Hepatocyte (in vitro differentiated cells): Measurements from ENCODE around the gene MIA.

ENCODE experiments used
- CTCF ChIP-seq: fragments of 200-600 bp; sonication (generic); IDR thresholded peaks from 2 replicates; pipeline ENCODE4 v1.5.1; 2016; ENCODE audit warnings: antibody characterized with exemption, mild to moderate bottlenecking; ENCODE audit not compliant: poor library complexity
- EZH2 ChIP-seq: fragments of 200-600 bp; sonication (generic); IDR thresholded peaks from 2 replicates; pipeline ENCODE4 v1.6.1; 2016; ENCODE audit warnings: antibody characterized with exemption, mild to moderate bottlenecking, borderline replicate concordance
- EZH2phosphoT487 ChIP-seq: fragments of 200-600 bp; sonication (generic); IDR thresholded peaks from one replicate; pipeline ENCODE4 v1.6.1; 2018; ENCODE audit warnings: antibody characterized with exemption, mild to moderate bottlenecking, low read depth, moderate library complexity; ENCODE audit not compliant: unreplicated experiment, severe bottlenecking

GRCh38 chr19:40745402-40745780 lies 29.9 kb upstream of the MIA start:
- TF ChIP-seq EZH2, result no peak
- no peak for TF ChIP-seq CTCF
- no peak for TF ChIP-seq EZH2phosphoT487
